Measurements from ENCODE around the gene EPHB4. TPM values are rescaled to one million over a fixed set of nuclear protein-coding genes. Genes with fewer than 3 reads are reported as not detected.

EPHB4 gene
- polyA plus RNA-seq (ENCODE audit: insufficient read depth in 1 of 5, insufficient read length in 5 of 5, low replicate concordance in 1 of 5) = 100 to 1,000 TPM in 2 of 5 donors, 10 to 100 TPM in 3; 79.7 to 112 (median 93.4) TPM
- long read RNA-seq, donor 1, full-length matches to known transcripts = 13 of 224 reads
- long read RNA-seq, donor 1, partial matches to known transcripts = 206 of 224 reads
- long read RNA-seq, donor 1, other reads (novel, unspliced or antisense) = 5 of 224 reads
- long read RNA-seq, donor 2, full-length matches to known transcripts = 6 of 89 reads
- long read RNA-seq, donor 2, partial matches to known transcripts = 58 of 89 reads
- long read RNA-seq, donor 2, other reads (novel, unspliced or antisense) = 25 of 89 reads
- long read RNA-seq, donor 3, full-length matches to known transcripts = 12 of 272 reads
- long read RNA-seq, donor 3, partial matches to known transcripts = 260 of 272 reads
- long read RNA-seq, donor 3, other reads (novel, unspliced or antisense) = 0 of 272 reads
- long read RNA-seq, donor 4, full-length matches to known transcripts = 1 of 107 reads
- long read RNA-seq, donor 4, partial matches to known transcripts = 106 of 107 reads
- long read RNA-seq, donor 4, other reads (novel, unspliced or antisense) = 0 of 107 reads
- long read RNA-seq, donor 5, full-length matches to known transcripts = 5 of 264 reads
- long read RNA-seq, donor 5, partial matches to known transcripts = 259 of 264 reads
- long read RNA-seq, donor 5, other reads (novel, unspliced or antisense) = 0 of 264 reads
- long read RNA-seq, donor 6, full-length matches to known transcripts = 18 of 184 reads
- long read RNA-seq, donor 6, partial matches to known transcripts = 166 of 184 reads
- long read RNA-seq, donor 6, other reads (novel, unspliced or antisense) = 0 of 184 reads
- long read RNA-seq, donor 7, full-length matches to known transcripts = 11 of 220 reads
- long read RNA-seq, donor 7, partial matches to known transcripts = 203 of 220 reads
- long read RNA-seq, donor 7, other reads (novel, unspliced or antisense) = 6 of 220 reads
- long read RNA-seq, donor 8, full-length matches to known transcripts = 5 of 64 reads
- long read RNA-seq, donor 8, partial matches to known transcripts = 59 of 64 reads
- long read RNA-seq, donor 8, other reads (novel, unspliced or antisense) = 0 of 64 reads

- DNase-seq = peak; percentile 92
Measured at GRCh38 chr7:100827330-100828226, at the start of gene EPHB4. Gene EPHB4 (minus strand): TSS chr7:100827523. CDS start chr7:100827030, 493 bp downstream.

- no peak for DNase-seq
Measured at GRCh38 chr7:100875356-100875751, 48.0 kb upstream of the EPHB4 start.

- peak; percentile 97 to 98 for DNase-seq
Measured at GRCh38 chr7:100874577-100875355, 47.4 kb upstream of the EPHB4 start, which contains the start of gene SRRT. Gene SRRT (plus strand): TSS chr7:100875103. CDS start chr7:100875591, 488 bp downstream.

- no peak for DNase-seq
Measured at GRCh38 chr7:100874300-100874576, 46.9 kb upstream of the EPHB4 start.

- DNase-seq = no peak
Measured at GRCh38 chr7:100873599-100874299, 46.4 kb upstream of the EPHB4 start.

GRCh38 chr7:100867776-100868485 is 40.6 kb upstream of the EPHB4 start:
- DNase-seq = no peak

- DNase-seq = peak; percentile 95
Measured at GRCh38 chr7:100867040-100867775, 39.9 kb upstream of the EPHB4 start, which contains the start of gene TRIP6. Gene TRIP6 (plus strand): TSS chr7:100867387. CDS start chr7:100867498, 111 bp downstream.

GRCh38 chr7:100866729-100867039 is 39.4 kb upstream of the EPHB4 start:
- no peak for DNase-seq

- no peak for DNase-seq
Measured at GRCh38 chr7:100865938-100866728, 38.8 kb upstream of the EPHB4 start.

- no peak for DNase-seq
Measured at GRCh38 chr7:100865372-100865911, 38.1 kb upstream of the EPHB4 start.

GRCh38 chr7:100864263-100864845 is 37.0 kb upstream of the EPHB4 start:
- DNase-seq = no peak

- no peak for DNase-seq
Measured at GRCh38 chr7:100863406-100863950, 36.2 kb upstream of the EPHB4 start.

- DNase-seq = no peak
Measured at GRCh38 chr7:100861616-100861985, 34.3 kb upstream of the EPHB4 start.

- no peak for DNase-seq
Measured at GRCh38 chr7:100860702-100861615, 33.6 kb upstream of the EPHB4 start.

GRCh38 chr7:100859856-100860255 is 32.5 kb upstream of the EPHB4 start:
- DNase-seq = no peak

Measured in right lung (tissue), 10 donors.